MCF 10A (cell line): ENCODE measurements around the gene LGI4. TPM values are rescaled to one million over a fixed set of nuclear protein-coding genes. Genes with fewer than 3 reads are reported as not detected.

ENCODE experiments used
- BruUV-seq: library from RNA; stranded (reverse); fragments of 400-500 nt; replicated peaks from 2 replicates; lab custom pipeline; 2021; lab: Mats Ljungman, UMichigan
- CTCF ChIA-PET: fragments of 300-600 bp; sonication (Branson Sonifier 250); formaldehyde crosslinking; extraction: SDS; loops from one replicate; lab custom pipeline; 2021; ENCODE audit warnings: antibody characterized with exemption, inconsistent platforms; lab: Yijun Ruan, JAX
- POLR2A ChIA-PET: fragments of 300-600, 350-650 bp; sonication (Branson Sonifier 250); formaldehyde crosslinking; extraction: SDS; loops from one replicate; lab custom pipeline; 2020; ENCODE audit warnings: antibody characterized with exemption, inconsistent platforms; lab: Yijun Ruan, JAX
- DNase-seq: peaks from one replicate; pipeline ENCODE4 v3.0.0-alpha.2; 2018; ENCODE audit not compliant: unreplicated experiment
- H3K27ac Mint-ChIP-seq: one replicate; pipeline ENCODE4 v1.8.0; 2022; ENCODE audit warnings: mild to moderate bottlenecking, low read depth, mixed read lengths; ENCODE audit not compliant: unreplicated experiment
- H3K27me3 Mint-ChIP-seq: one replicate; pipeline ENCODE4 v1.8.0; 2022; ENCODE audit warnings: mixed read lengths; ENCODE audit not compliant: insufficient read depth, unreplicated experiment
- H3K36me3 Mint-ChIP-seq: one replicate; pipeline ENCODE4 v1.8.0; 2022; ENCODE audit warnings: mild to moderate bottlenecking, moderate library complexity, mixed read lengths; ENCODE audit not compliant: insufficient read depth, unreplicated experiment
- H3K4me1 Mint-ChIP-seq: one replicate; pipeline ENCODE4 v1.8.0; 2022; ENCODE audit warnings: mixed read lengths; ENCODE audit not compliant: insufficient read depth, unreplicated experiment
- H3K4me3 Mint-ChIP-seq: one replicate; pipeline ENCODE4 v1.8.0; 2022; ENCODE audit warnings: mild to moderate bottlenecking, moderate library complexity, mixed read lengths; ENCODE audit not compliant: unreplicated experiment
- H3K9me3 Mint-ChIP-seq: one replicate; pipeline ENCODE4 v1.8.0; 2022; ENCODE audit warnings: mixed read lengths; ENCODE audit not compliant: unreplicated experiment
- CTCF ChIP-seq: fragments of 200-600 bp; IDR thresholded peaks from one replicate; pipeline ENCODE4 v1.8.0; 2022; ENCODE audit warnings: antibody characterized with exemption, mild to moderate bottlenecking; ENCODE audit not compliant: unreplicated experiment
- intact Hi-C: fragments of 100-400 bp; cut with micrococcal nuclease; formaldehyde crosslinking; loops from 2 replicates; pipeline ENCODE4 v1.14.1; 2022
- total RNA-seq: library from RNA; stranded (reverse); gene quantifications from 2 replicates; pipeline ENCODE4 v1.2.3, GENCODE V29; 2022

LGI4 gene
- total RNA-seq, 1 experiment from 2014 or later = not detected

DNA sequence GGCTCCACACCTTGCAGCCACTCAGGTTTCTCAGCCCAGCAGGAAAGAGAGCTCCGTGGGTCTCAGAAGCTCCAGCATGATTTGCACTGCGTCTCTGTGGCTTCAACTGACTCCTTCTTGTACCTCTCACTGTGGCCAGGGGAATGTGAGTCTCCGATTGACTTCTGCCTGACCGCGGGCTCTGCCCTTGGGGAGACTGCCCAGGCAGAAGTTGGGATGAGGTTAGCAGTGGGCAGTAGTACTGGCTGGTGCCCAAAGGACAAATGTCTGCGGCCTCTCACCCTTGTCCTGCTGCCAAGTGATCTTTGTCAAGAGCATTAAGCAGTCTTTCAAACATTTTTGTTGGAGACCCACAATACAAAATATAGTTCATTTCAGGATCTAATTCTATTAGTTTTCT is 53.7 kb downstream of the LGI4 start:
- POLR2A ChIA-PET = interaction anchor here (0.8 kb wide), 1 partner anchor 43 kb away, joined by 3 read pairs; no protein-coding TSS in a partner anchor
- intact Hi-C loops = loop anchor here (10.0 kb wide), 1 partner anchor 106 kb away; no protein-coding TSS in a partner anchor

GRCh38 chr19:35080613-35081170 is 54.2 kb downstream of the LGI4 start:
- H3K27ac Mint-ChIP-seq = no peak overlapping the region
- no peaks in the 10 kb centered on the region for H3K9me3 Mint-ChIP-seq
- DNase-seq = no peak
- POLR2A ChIA-PET = interaction anchor here (0.8 kb wide), 1 partner anchor 44 kb away, joined by 3 read pairs; no protein-coding TSS in a partner anchor
- CTCF ChIA-PET = interaction anchor here (0.6 to 2.7 kb wide), 9 partner anchors 8 to 1634 kb away, joined by 3 to 15 read pairs (median 4); no protein-coding TSS in a partner anchor
- intact Hi-C loops = loop anchor here (10.0 kb wide), 1 partner anchor 106 kb away; no protein-coding TSS in a partner anchor
- TF ChIP-seq CTCF = no peak
- BruUV-seq = no TSS peak
- no peaks in the 10 kb centered on the region for H3K36me3 Mint-ChIP-seq
- no peak overlapping the region for H3K4me3 Mint-ChIP-seq
- peaks cover 17% of the 10 kb centered on the region for H3K27me3 Mint-ChIP-seq
- H3K4me1 Mint-ChIP-seq = no peaks in the 10 kb centered on the region

More for the DNA sequence above, 53.7 kb downstream of the LGI4 start:
- no peak for DNase-seq
- peaks cover 17% of the 10 kb centered on the region for H3K27me3 Mint-ChIP-seq
- no peak overlapping the region for H3K4me3 Mint-ChIP-seq
- H3K27ac Mint-ChIP-seq = no peak overlapping the region
- CTCF ChIA-PET = interaction anchor here (0.6 to 2.7 kb wide), 10 partner anchors 8 to 193 kb away, joined by 3 to 15 read pairs (median 4); no protein-coding TSS in a partner anchor
- no peaks in the 10 kb centered on the region for H3K4me1 Mint-ChIP-seq
- H3K36me3 Mint-ChIP-seq = no peaks in the 10 kb centered on the region
- no TSS peak for BruUV-seq
- no peaks in the 10 kb centered on the region for H3K9me3 Mint-ChIP-seq
- TF ChIP-seq CTCF = no peak

- BruUV-seq = no TSS peak
- Mint-ChIP-seq H3K4me3 (no peak overlapping the region), H3K27ac (no peak overlapping the region), H3K4me1 (no peaks in the 10 kb centered on the region), H3K9me3 (no peaks in the 10 kb centered on the region), H3K36me3 (no peaks in the 10 kb centered on the region), H3K27me3 (peaks cover 17% of the 10 kb centered on the region)
- intact Hi-C loops = loop anchor here (10.0 kb wide), 1 partner anchor 105 kb away; no protein-coding TSS in a partner anchor
- TF ChIP-seq CTCF = no peak
- ChIA-PET CTCF (interaction anchor here (0.6 to 2.7 kb wide), 5 partner anchors 11 to 1633 kb away, joined by 3 to 15 read pairs (median 3); no protein-coding TSS in a partner anchor), POLR2A (no interaction called here)
- no peak for DNase-seq
These were observed 55.0 kb downstream of the LGI4 start for GRCh38 chr19:35079826-35080225.

DNA sequence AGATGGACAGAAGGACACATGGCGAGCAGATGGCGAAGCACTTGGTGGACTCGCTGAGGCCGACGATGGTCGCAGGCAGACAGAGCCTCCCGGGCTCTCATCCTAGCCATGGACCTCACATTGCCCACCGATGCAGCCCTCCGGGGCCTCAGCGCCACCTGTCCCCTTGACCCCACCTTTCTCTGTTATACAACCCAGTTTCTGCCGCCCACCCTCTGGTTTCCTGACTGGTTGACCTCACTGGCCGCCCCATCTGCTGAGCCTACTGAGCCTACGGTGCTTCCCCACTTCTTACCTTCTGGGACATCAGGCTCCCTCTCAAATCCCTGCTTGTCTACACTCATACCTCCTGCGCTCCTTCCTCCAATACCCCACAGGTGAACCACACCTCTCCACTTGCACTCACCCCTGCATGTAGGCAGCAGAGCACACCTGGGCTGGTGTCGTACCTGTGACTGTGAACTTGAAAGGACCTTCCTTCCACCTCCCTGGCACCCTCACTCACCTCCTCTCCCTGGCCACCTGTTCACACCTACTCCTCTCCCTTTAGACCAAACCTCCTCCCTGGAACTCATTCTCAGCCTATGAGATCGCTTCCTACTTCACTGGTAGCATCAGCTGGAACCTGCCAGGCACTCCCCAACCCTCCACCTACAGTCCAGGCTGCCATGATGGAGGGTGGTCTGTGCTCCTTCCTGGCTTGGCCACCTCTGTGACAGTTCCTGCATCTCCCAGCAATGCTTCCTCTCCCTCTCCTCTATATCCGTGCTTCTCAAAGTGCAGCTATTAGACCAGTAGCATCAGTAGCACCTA is 57.2 kb downstream of the LGI4 start:
- TF ChIP-seq CTCF = no peak
- no peak for DNase-seq
- Mint-ChIP-seq H3K27ac (no peak overlapping the region), H3K4me1 (no peaks in the 10 kb centered on the region), H3K4me3 (no peak overlapping the region), H3K36me3 (no peaks in the 10 kb centered on the region), H3K9me3 (no peaks in the 10 kb centered on the region), H3K27me3 (peaks cover 17% of the 10 kb centered on the region)
- BruUV-seq = no TSS peak
- intact Hi-C loops = no loop called here
- ChIA-PET POLR2A (no interaction called here), CTCF (interaction anchor here (0.6 to 1.0 kb wide), 5 partner anchors 8 to 74 kb away, joined by 3 to 4 read pairs (median 3); no protein-coding TSS in a partner anchor)
